Measurements from ENCODE around the gene SAFB.

SAFB gene

GRCh38 chr19:5612891-5613865 is 9.7 kb upstream of the SAFB start:
- Histone ChIP-seq H3K9ac (ENCODE audit: low read depth in 1 of 2, low read length in 2 of 2) (no peak overlapping the region), H3K4me1 (ENCODE audit: control insufficient read depth in 1 of 2, insufficient read depth in 2 of 2, low read length in 2 of 2) (no peaks in the 10 kb centered on the region), H3K9me3 (ENCODE audit: control insufficient read depth in 1 of 2, low read length in 2 of 2) (no peaks in the 10 kb centered on the region), H3K27ac (ENCODE audit: low read depth, low read length) (no peak overlapping the region), H3K4me3 (ENCODE audit: low read depth in 1 of 2, low read length in 2 of 2) (no peak overlapping the region), H3K36me3 (ENCODE audit: control insufficient read depth in 1 of 2, insufficient read depth in 2 of 2, low read length in 2 of 2) (peaks cover 61 to 84% of the 10 kb centered on the region in 2 donors), H3K27me3 (ENCODE audit: control insufficient read depth in 1 of 2, insufficient read depth in 2 of 2, low read length in 2 of 2) (no peaks in the 10 kb centered on the region)

GRCh38 chr19:5615756-5616327 is 7.0 kb upstream of the SAFB start:
- Histone ChIP-seq H3K27me3 (ENCODE audit: control insufficient read depth in 1 of 2, insufficient read depth in 2 of 2, low read length in 2 of 2) (no peaks in the 10 kb centered on the region), H3K27ac (ENCODE audit: low read depth, low read length) (no peak overlapping the region), H3K36me3 (ENCODE audit: control insufficient read depth in 1 of 2, insufficient read depth in 2 of 2, low read length in 2 of 2) (peaks cover 47 to 82% of the 10 kb centered on the region in 2 donors), H3K9me3 (ENCODE audit: control insufficient read depth in 1 of 2, low read length in 2 of 2) (no peaks in the 10 kb centered on the region), H3K4me1 (ENCODE audit: control insufficient read depth in 1 of 2, insufficient read depth in 2 of 2, low read length in 2 of 2) (peaks cover 9 to 13% of the 10 kb centered on the region in 2 donors), H3K9ac (ENCODE audit: low read depth in 1 of 2, low read length in 2 of 2) (no peak overlapping the region), H3K4me3 (ENCODE audit: low read depth in 1 of 2, low read length in 2 of 2) (no peak overlapping the region)

- no peak overlapping the region for H3K4me3 ChIP-seq (ENCODE audit: low read depth in 1 of 2, low read length in 2 of 2)
- H3K4me1 ChIP-seq (ENCODE audit: control insufficient read depth in 1 of 2, insufficient read depth in 2 of 2, low read length in 2 of 2): peaks cover 17 to 23% of the 10 kb centered on the region in 2 donors
- no peak overlapping the region for H3K9ac ChIP-seq (ENCODE audit: low read depth in 1 of 2, low read length in 2 of 2)
- H3K9me3 ChIP-seq (ENCODE audit: control insufficient read depth in 1 of 2, low read length in 2 of 2): no peaks in the 10 kb centered on the region
- H3K36me3 ChIP-seq (ENCODE audit: control insufficient read depth in 1 of 2, insufficient read depth in 2 of 2, low read length in 2 of 2): peaks cover 47 to 81% of the 10 kb centered on the region in 2 donors
- H3K27me3 ChIP-seq (ENCODE audit: control insufficient read depth in 1 of 2, insufficient read depth in 2 of 2, low read length in 2 of 2): no peaks in the 10 kb centered on the region
- H3K27ac ChIP-seq (ENCODE audit: low read depth, low read length): no peak overlapping the region
These were observed 5.8 kb upstream of the SAFB start for GRCh38 chr19:5617080-5617479.

- H3K4me1 ChIP-seq (ENCODE audit: control insufficient read depth in 1 of 2, insufficient read depth in 2 of 2, low read length in 2 of 2): peaks cover 17 to 23% of the 10 kb centered on the region in 2 donors
- no peak overlapping the region for H3K9ac ChIP-seq (ENCODE audit: low read depth in 1 of 2, low read length in 2 of 2)
- H3K27ac ChIP-seq (ENCODE audit: low read depth, low read length): no peak overlapping the region
- no peak overlapping the region for H3K4me3 ChIP-seq (ENCODE audit: low read depth in 1 of 2, low read length in 2 of 2)
- H3K9me3 ChIP-seq (ENCODE audit: control insufficient read depth in 1 of 2, low read length in 2 of 2): no peaks in the 10 kb centered on the region
- no peaks in the 10 kb centered on the region for H3K27me3 ChIP-seq (ENCODE audit: control insufficient read depth in 1 of 2, insufficient read depth in 2 of 2, low read length in 2 of 2)
- H3K36me3 ChIP-seq (ENCODE audit: control insufficient read depth in 1 of 2, insufficient read depth in 2 of 2, low read length in 2 of 2): peaks cover 33 to 66% of the 10 kb centered on the region in 2 donors
These were observed 4.3 kb upstream of the SAFB start for GRCh38 chr19:5618591-5618990.

- Histone ChIP-seq H3K4me1 (ENCODE audit: control insufficient read depth in 1 of 2, insufficient read depth in 2 of 2, low read length in 2 of 2) (peaks cover 26 to 31% of the 10 kb centered on the region in 2 donors), H3K27ac (ENCODE audit: low read depth, low read length) (no peak overlapping the region), H3K9me3 (ENCODE audit: control insufficient read depth in 1 of 2, low read length in 2 of 2) (no peaks in the 10 kb centered on the region), H3K36me3 (ENCODE audit: control insufficient read depth in 1 of 2, insufficient read depth in 2 of 2, low read length in 2 of 2) (peaks cover 22 to 54% of the 10 kb centered on the region in 2 donors), H3K27me3 (ENCODE audit: control insufficient read depth in 1 of 2, insufficient read depth in 2 of 2, low read length in 2 of 2) (no peaks in the 10 kb centered on the region), H3K4me3 (ENCODE audit: low read depth in 1 of 2, low read length in 2 of 2) (no peak overlapping the region), H3K9ac (ENCODE audit: low read depth in 1 of 2, low read length in 2 of 2) (no peak overlapping the region)
These were observed 2.9 kb upstream of the SAFB start for GRCh38 chr19:5619946-5620345.

GRCh38 chr19:5621311-5621944 is 1.5 kb upstream of the SAFB start:
- no peak overlapping the region for H3K27ac ChIP-seq (ENCODE audit: low read depth, low read length)
- no peaks in the 10 kb centered on the region for H3K27me3 ChIP-seq (ENCODE audit: control insufficient read depth in 1 of 2, insufficient read depth in 2 of 2, low read length in 2 of 2)
- H3K9me3 ChIP-seq (ENCODE audit: control insufficient read depth in 1 of 2, low read length in 2 of 2): no peaks in the 10 kb centered on the region
- H3K9ac ChIP-seq (ENCODE audit: low read depth in 1 of 2, low read length in 2 of 2): peak overlapping the region; percentile 85 to 100
- peaks cover 20 to 54% of the 10 kb centered on the region in 2 donors for H3K36me3 ChIP-seq (ENCODE audit: control insufficient read depth in 1 of 2, insufficient read depth in 2 of 2, low read length in 2 of 2)
- peaks cover 41 to 44% of the 10 kb centered on the region in 2 donors for H3K4me1 ChIP-seq (ENCODE audit: control insufficient read depth in 1 of 2, insufficient read depth in 2 of 2, low read length in 2 of 2)
- peak overlapping the region; percentile 98 for H3K4me3 ChIP-seq (ENCODE audit: low read depth in 1 of 2, low read length in 2 of 2)

- Histone ChIP-seq H3K4me1 (ENCODE audit: control insufficient read depth in 1 of 2, insufficient read depth in 2 of 2, low read length in 2 of 2) (peaks cover 44 to 48% of the 10 kb centered on the region in 2 donors), H3K9ac (ENCODE audit: low read depth in 1 of 2, low read length in 2 of 2) (peak overlapping the region; percentile 85 to 100), H3K27ac (ENCODE audit: low read depth, low read length) (peak overlapping the region; percentile 91), H3K27me3 (ENCODE audit: control insufficient read depth in 1 of 2, insufficient read depth in 2 of 2, low read length in 2 of 2) (no peaks in the 10 kb centered on the region), H3K9me3 (ENCODE audit: control insufficient read depth in 1 of 2, low read length in 2 of 2) (no peaks in the 10 kb centered on the region), H3K36me3 (ENCODE audit: control insufficient read depth in 1 of 2, insufficient read depth in 2 of 2, low read length in 2 of 2) (peaks cover 25 to 59% of the 10 kb centered on the region in 2 donors), H3K4me3 (ENCODE audit: low read depth in 1 of 2, low read length in 2 of 2) (peak overlapping the region; percentile 98)
These were observed 878 bp upstream of the SAFB start for GRCh38 chr19:5621945-5622464.

- no peaks in the 10 kb centered on the region for H3K9me3 ChIP-seq (ENCODE audit: control insufficient read depth in 1 of 2, low read length in 2 of 2)
- H3K27me3 ChIP-seq (ENCODE audit: control insufficient read depth in 1 of 2, insufficient read depth in 2 of 2, low read length in 2 of 2): no peaks in the 10 kb centered on the region
- peak overlapping the region; percentile 98 for H3K4me3 ChIP-seq (ENCODE audit: low read depth in 1 of 2, low read length in 2 of 2)
- H3K4me1 ChIP-seq (ENCODE audit: control insufficient read depth in 1 of 2, insufficient read depth in 2 of 2, low read length in 2 of 2): peaks cover 52 to 56% of the 10 kb centered on the region in 2 donors
- peak overlapping the region; percentile 91 for H3K27ac ChIP-seq (ENCODE audit: low read depth, low read length)
- H3K9ac ChIP-seq (ENCODE audit: low read depth in 1 of 2, low read length in 2 of 2): peak overlapping the region; percentile 98 to 100
- peaks cover 18 to 60% of the 10 kb centered on the region in 2 donors for H3K36me3 ChIP-seq (ENCODE audit: control insufficient read depth in 1 of 2, insufficient read depth in 2 of 2, low read length in 2 of 2)
These were observed 624 bp downstream of the SAFB start for GRCh38 chr19:5623397-5624017.

GRCh38 chr19:5624018-5624663 is 1.3 kb downstream of the SAFB start:
- H3K9ac ChIP-seq (ENCODE audit: low read depth in 1 of 2, low read length in 2 of 2): peak overlapping the region; percentile 98 to 100
- H3K9me3 ChIP-seq (ENCODE audit: control insufficient read depth in 1 of 2, low read length in 2 of 2): no peaks in the 10 kb centered on the region
- H3K4me3 ChIP-seq (ENCODE audit: low read depth in 1 of 2, low read length in 2 of 2): peak overlapping the region; percentile 98
- H3K36me3 ChIP-seq (ENCODE audit: control insufficient read depth in 1 of 2, insufficient read depth in 2 of 2, low read length in 2 of 2): peaks cover 18 to 60% of the 10 kb centered on the region in 2 donors
- no peaks in the 10 kb centered on the region for H3K27me3 ChIP-seq (ENCODE audit: control insufficient read depth in 1 of 2, insufficient read depth in 2 of 2, low read length in 2 of 2)
- H3K4me1 ChIP-seq (ENCODE audit: control insufficient read depth in 1 of 2, insufficient read depth in 2 of 2, low read length in 2 of 2): peaks cover 52% of the 10 kb centered on the region in 2 donors
- peak overlapping the region; percentile 91 for H3K27ac ChIP-seq (ENCODE audit: low read depth, low read length)

All from duodenal mucosa (tissue), 2 donors.